Measurements from ENCODE around the gene CCNB1.
"Not testable (repeated sequence)": the region's sequence is repeated elsewhere in the genome, so short reads cannot be mapped to it uniquely, and the experiment has no call there.

The CCNB1 gene

GRCh38 chr5:69170969-69171368 lies 4.0 kb downstream of the CCNB1 start:
- Histone ChIP-seq H3K4me3 (no peak overlapping the region), H3K4me2 (0 out of 2 replicates have a peak overlapping the region, but pooled peaks have one; percentile 2)

DNA sequence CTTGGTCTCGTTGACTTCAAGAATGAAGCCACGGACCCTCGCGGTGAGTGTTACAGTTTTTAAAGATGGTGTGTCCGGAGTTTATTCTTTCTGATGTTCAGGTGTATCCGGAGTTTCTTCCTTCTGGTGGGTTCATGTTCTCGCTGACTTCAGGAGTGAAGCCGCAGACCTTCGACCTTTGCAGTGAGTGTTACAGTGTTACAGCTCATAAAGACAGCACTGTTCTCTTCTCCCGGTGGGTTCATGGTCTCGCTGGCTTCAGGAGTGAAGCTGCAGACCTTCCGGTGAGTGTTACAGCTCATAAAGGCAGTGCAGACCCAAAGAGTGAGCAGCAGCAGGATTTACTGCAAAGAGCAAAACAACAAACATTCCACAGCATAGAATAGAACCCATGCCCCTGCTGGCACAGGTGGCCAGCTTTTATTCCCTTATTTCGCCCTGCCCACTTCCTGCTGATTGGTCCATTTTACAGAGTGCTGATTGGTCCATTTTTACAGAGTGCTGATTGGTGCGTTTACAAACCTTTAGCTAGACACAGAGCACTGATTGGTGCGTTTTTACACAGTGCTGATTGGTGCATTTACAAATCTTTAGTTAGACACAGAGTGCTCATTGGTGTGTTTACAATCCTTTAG lies 14.8 kb downstream of the CCNB1 start:
- not testable (repeated sequence) for H3K4me1 ChIP-seq, H3K27ac ChIP-seq, H3K4me3 ChIP-seq, H3K27me3 ChIP-seq, H3K4me2 ChIP-seq, H4K20me1 ChIP-seq, H3K9ac ChIP-seq
- H3K9me3 ChIP-seq = peaks cover 13% of the 10 kb centered on the region; the same call in 1 of the 2 replicates
- peaks cover 22% of the 10 kb centered on the region for H3K36me3 ChIP-seq

More at GRCh38 chr5:69170969-69171368, 4.0 kb downstream of the CCNB1 start:
- no peak overlapping the region for H3K9ac ChIP-seq
- H3K36me3 ChIP-seq = peaks cover 83% of the 10 kb centered on the region
- peaks cover 7% of the 10 kb centered on the region; the same call in 1 of the 2 replicates for H3K9me3 ChIP-seq
- no peaks in the 10 kb centered on the region for H4K20me1 ChIP-seq
- no peaks in the 10 kb centered on the region for H3K27me3 ChIP-seq
- no peak for TF ChIP-seq Cebpa-rat (IDR thresholded peaks at IDR 0.05)
- peaks cover 28% of the 10 kb centered on the region for H3K4me1 ChIP-seq
- H3K27ac ChIP-seq = no peak overlapping the region

DNA sequence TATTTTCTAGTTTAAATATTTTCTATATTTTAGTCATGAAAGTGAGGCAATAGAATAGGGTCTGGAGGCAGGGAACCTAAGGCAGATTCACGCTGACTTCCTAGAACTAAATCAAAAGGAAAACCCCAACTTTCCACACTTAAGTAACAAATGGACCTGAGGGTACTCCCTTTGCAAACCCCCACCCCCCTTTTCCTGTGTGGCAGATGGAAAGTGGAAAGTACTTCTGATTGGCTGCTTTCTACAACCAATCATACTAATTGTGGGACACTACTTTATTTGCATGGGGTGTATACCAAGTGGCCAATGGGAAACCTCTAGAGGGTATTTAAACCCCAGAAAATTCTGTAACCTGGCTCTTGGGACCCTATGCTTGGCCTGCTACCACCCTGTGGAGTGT lies 17.7 kb downstream of the CCNB1 start:
- Histone ChIP-seq H3K4me3 (no peak overlapping the region), H3K9ac (no peak overlapping the region), H4K20me1 (no peaks in the 10 kb centered on the region), H3K9me3 (peaks cover 13% of the 10 kb centered on the region; the same call in 1 of the 2 replicates), H3K36me3 (no peaks in the 10 kb centered on the region), H3K4me2 (no peak overlapping the region), H3K27me3 (no peaks in the 10 kb centered on the region), H3K4me1 (peaks cover 9% of the 10 kb centered on the region), H3K27ac (no peak overlapping the region)
- no peak for TF ChIP-seq Cebpa-rat (IDR thresholded peaks at IDR 0.05)

- Histone ChIP-seq H3K36me3 (peaks cover 7% of the 10 kb centered on the region; the same call in 1 of the 2 replicates), H3K9me3 (peaks cover 4% of the 10 kb centered on the region; the same call in 1 of the 2 replicates), H3K27me3 (no peaks in the 10 kb centered on the region), H4K20me1 (no peaks in the 10 kb centered on the region), H3K27ac (no peak overlapping the region), H3K4me3 (no peak overlapping the region), H3K4me2 (no peak overlapping the region), H3K9ac (no peak overlapping the region), H3K4me1 (peaks cover 20% of the 10 kb centered on the region)
- TF ChIP-seq Cebpa-rat (IDR thresholded peaks at IDR 0.05) = no peak
These were observed 20.4 kb downstream of the CCNB1 start for GRCh38 chr5:69187342-69187741.

- peak overlapping the region; percentile 85 for H3K4me3 ChIP-seq
- no peak for TF ChIP-seq Cebpa-rat (IDR thresholded peaks at IDR 0.05)
- no peaks in the 10 kb centered on the region for H3K27me3 ChIP-seq
- H3K9ac ChIP-seq = peak overlapping the region; percentile 85
- H3K36me3 ChIP-seq = peaks cover 20% of the 10 kb centered on the region
- peaks cover 20% of the 10 kb centered on the region for H3K4me1 ChIP-seq
- H3K27ac ChIP-seq = peak overlapping the region; percentile 87; the same call in 1 of the 2 replicates
- H3K9me3 ChIP-seq = no peaks in the 10 kb centered on the region
- H4K20me1 ChIP-seq = no peaks in the 10 kb centered on the region
- H3K4me2 ChIP-seq = peak overlapping the region; percentile 84
These were observed 21.8 kb downstream of the CCNB1 start for GRCh38 chr5:69188811-69189161.

DNA sequence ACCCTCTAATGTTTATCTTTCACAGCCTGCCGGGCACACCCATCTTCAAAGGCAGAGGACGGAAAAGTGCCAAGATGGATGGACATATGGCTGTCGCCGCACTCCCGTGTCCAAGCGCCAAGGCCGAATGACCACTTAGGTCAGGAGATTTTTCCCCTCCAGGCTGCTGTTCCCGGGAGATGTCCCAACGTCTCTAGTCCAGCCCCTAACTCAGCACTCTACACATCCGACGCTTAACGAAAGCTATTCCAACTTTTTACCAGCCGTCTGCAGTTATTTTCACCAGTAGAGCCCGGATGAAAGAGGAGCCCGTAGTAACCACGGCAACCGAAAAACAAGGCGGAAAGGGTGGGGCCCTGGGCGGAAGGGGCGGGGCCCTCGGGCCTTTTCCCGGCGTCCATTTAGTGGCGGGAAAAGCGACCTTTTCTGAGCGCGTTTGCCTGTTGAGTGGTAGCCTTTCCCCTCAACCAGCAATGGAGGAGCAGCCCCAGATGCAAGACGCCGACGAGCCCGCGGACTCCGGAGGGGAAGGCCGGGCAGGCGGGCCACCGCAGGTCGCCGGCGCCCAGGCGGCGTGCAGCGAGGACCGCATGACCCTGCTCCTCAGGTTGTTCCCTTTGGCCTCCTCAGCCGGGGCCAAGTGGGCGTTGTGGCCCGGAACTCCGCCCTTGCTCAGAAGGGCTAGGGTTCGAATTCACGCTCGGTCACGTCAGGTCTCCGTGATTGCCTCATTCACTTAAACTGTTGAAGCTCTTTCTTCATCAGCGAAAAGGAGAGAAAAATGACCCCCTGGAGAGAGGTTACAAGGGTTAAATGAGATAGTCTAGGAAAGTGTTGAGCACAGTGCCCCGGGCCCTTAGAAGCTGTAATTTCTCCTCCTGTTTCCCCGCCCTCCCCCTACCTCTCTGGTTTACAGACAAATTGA lies 22.5 kb downstream of the CCNB1 start, which contains the start of gene CENPH:
Gene CENPH, plus strand, starts transcription at position 422 of the 925 bp plus-strand sequence. Its CDS starts 52 bp downstream, at position 474.
- 0 out of 2 replicates have a peak, but pooled peaks have one; percentile 19 for TF ChIP-seq Cebpa-rat (IDR thresholded peaks at IDR 0.05)
- Histone ChIP-seq H4K20me1 (no peaks in the 10 kb centered on the region), H3K27ac (peak within 1 kb of the TSS; percentile 87), H3K9ac (peak within 1 kb of the TSS; percentile 85), H3K4me3 (peak within 1 kb of the TSS; percentile 85), H3K9me3 (no peaks in the 10 kb centered on the region), H3K4me2 (peak within 1 kb of the TSS; percentile 84), H3K4me1 (peaks cover 20% of the 10 kb centered on the region), H3K27me3 (no peaks in the 10 kb centered on the region), H3K36me3 (peaks cover 26% of the 10 kb centered on the region)

DNA sequence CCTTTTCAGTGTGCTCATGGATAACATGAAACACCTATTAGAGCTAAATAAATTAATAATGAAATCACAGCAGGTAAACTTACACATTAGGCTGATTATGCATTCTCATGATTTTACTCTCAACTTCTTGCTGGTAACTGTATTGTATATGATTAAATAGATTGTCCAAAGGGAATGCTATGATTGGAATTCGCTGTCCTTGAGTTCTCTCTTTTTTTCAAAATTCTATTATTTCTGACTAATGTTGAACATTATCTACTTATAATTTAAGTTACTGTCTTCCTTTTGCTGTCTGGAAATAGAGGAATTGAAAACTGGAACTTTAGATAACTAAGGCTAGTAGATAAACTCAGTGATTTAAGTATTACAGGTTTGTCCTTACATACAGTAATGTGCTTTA lies 35.5 kb downstream of the CCNB1 start:
- no peaks in the 10 kb centered on the region for H3K27me3 ChIP-seq
- H3K27ac ChIP-seq = no peak overlapping the region
- H3K9me3 ChIP-seq = no peaks in the 10 kb centered on the region
- peaks cover 77% of the 10 kb centered on the region for H3K36me3 ChIP-seq
- H3K4me2 ChIP-seq = no peak overlapping the region
- no peaks in the 10 kb centered on the region for H4K20me1 ChIP-seq
- no peak overlapping the region for H3K9ac ChIP-seq
- H3K4me3 ChIP-seq = no peak overlapping the region
- H3K4me1 ChIP-seq = no peaks in the 10 kb centered on the region
- no peak for TF ChIP-seq Cebpa-rat (IDR thresholded peaks at IDR 0.05)

GRCh38 chr5:69206528-69207190 lies 39.7 kb downstream of the CCNB1 start:
- Histone ChIP-seq H3K27me3 (no peaks in the 10 kb centered on the region), H3K9ac (no peak overlapping the region), H3K4me3 (no peak overlapping the region), H3K9me3 (no peaks in the 10 kb centered on the region), H3K4me1 (no peaks in the 10 kb centered on the region), H4K20me1 (no peaks in the 10 kb centered on the region), H3K27ac (no peak overlapping the region), H3K36me3 (peaks cover 77% of the 10 kb centered on the region), H3K4me2 (no peak overlapping the region)
- no peak for TF ChIP-seq Cebpa-rat (IDR thresholded peaks at IDR 0.05)

DNA sequence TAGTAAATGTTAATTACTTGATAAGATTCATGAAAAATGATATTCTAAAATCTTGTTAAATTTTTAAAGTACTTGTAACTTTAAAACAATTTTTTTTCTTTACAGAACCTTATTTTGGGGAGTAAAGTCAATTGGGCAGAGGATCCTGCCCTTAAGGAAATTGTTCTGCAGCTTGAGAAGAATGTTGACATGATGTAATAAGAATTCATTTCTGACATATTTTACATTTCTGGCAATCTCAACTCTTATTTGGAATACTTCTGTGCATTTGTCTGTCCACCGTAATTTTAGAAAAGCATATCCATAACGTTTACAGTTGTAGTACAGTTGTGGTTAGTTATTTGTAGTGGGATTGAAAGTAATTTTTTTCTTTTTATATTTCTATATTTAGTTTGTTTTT lies 42.7 kb downstream of the CCNB1 start:
- Histone ChIP-seq H3K36me3 (peaks cover 89% of the 10 kb centered on the region), H3K9me3 (no peaks in the 10 kb centered on the region), H3K27ac (no peak overlapping the region), H3K4me2 (no peak overlapping the region), H4K20me1 (no peaks in the 10 kb centered on the region), H3K4me1 (no peaks in the 10 kb centered on the region), H3K9ac (no peak overlapping the region), H3K27me3 (no peaks in the 10 kb centered on the region), H3K4me3 (no peak overlapping the region)
- TF ChIP-seq Cebpa-rat (IDR thresholded peaks at IDR 0.05) = no peak
